ENCODE results near the gene FAM162B. TPM values are rescaled to one million over a fixed set of nuclear protein-coding genes. Genes with fewer than 3 reads are reported as not detected.

Gene FAM162B
- not detected for total RNA-seq
- not detected for polyA plus RNA-seq (2013, experiment 1 of 2)
- 0.12 TPM for polyA plus RNA-seq (2013, experiment 2 of 2)
- total RNA-seq: 0 to 0.08 (median 0) reads per million in 172 experiments

GRCh38 chr6:116764961-116765841, at the start of gene FAM162B:
Gene FAM162B, minus strand, starts transcription at chr6:116765719. Its CDS starts 143 bp downstream, at chr6:116765576.
- ATAC-seq (ENCODE audit: poor library complexity): no peak
- no peaks in the 10 kb centered on the region for H3K9me3 Mint-ChIP-seq
- peaks cover 10% of the 10 kb centered on the region for H3K4me1 Mint-ChIP-seq (ENCODE audit: low read depth)
- H3K4me1 ChIP-seq (ENCODE audit: insufficient read depth, low read length): peaks cover 10% of the 10 kb centered on the region
- POLR2A ChIA-PET: no interaction called here
- H3K27me3 Mint-ChIP-seq: peaks cover 70% of the 10 kb centered on the region
- intact Hi-C loops (cut with DNase I, micrococcal nuclease): no loop called here
- peak within 1 kb of the TSS; percentile 5 for H3K4me3 ChIP-seq (ENCODE audit: low read length)
- no peaks in the 10 kb centered on the region for H3K36me3 ChIP-seq (ENCODE audit: insufficient read depth, low read length)
- no peaks in the 10 kb centered on the region for H3K36me3 Mint-ChIP-seq (ENCODE audit: low read depth)
- no peak for TF ChIP-seq CTCF (IDR thresholded peaks at IDR 0.05)
- H3K27ac ChIP-seq (ENCODE audit: low read depth in 1 of 2, low read length in 2 of 2): no peak within 1 kb of the TSS
- H3K27me3 ChIP-seq (ENCODE audit: control insufficient read depth in 1 of 2, insufficient read depth in 2 of 2, low read length in 2 of 2): peaks cover 29 to 46% of the 10 kb centered on the region in 2 experiments
- H3K27ac Mint-ChIP-seq: no peak within 1 kb of the TSS
- DNase-seq: no peak
- no peaks in the 10 kb centered on the region for H3K9me3 ChIP-seq (ENCODE audit: control insufficient read depth in 1 of 2, insufficient read depth in 1 of 2, low read length in 2 of 2)
- CTCF ChIA-PET: no interaction called here
- H3K4me3 Mint-ChIP-seq: peak within 1 kb of the TSS; percentile 38

- TF ChIP-seq CTCF (IDR thresholded peaks at IDR 0.05): no peak
- H3K27ac ChIP-seq (ENCODE audit: low read depth in 1 of 2, low read length in 2 of 2): no peak overlapping the region
- intact Hi-C loops (cut with DNase I, micrococcal nuclease): no loop called here
- CTCF ChIA-PET: no interaction called here
- ATAC-seq (ENCODE audit: poor library complexity) (no peak), DNase-seq (no peak)
- no peaks in the 10 kb centered on the region for H3K4me1 ChIP-seq (ENCODE audit: insufficient read depth, low read length)
- no peak overlapping the region for H3K27ac Mint-ChIP-seq
- no peak overlapping the region for H3K4me3 ChIP-seq (ENCODE audit: low read length)
- peaks cover 26% of the 10 kb centered on the region for H3K27me3 Mint-ChIP-seq
- no peaks in the 10 kb centered on the region for H3K27me3 ChIP-seq (ENCODE audit: control insufficient read depth in 1 of 2, insufficient read depth in 2 of 2, low read length in 2 of 2)
- H3K4me3 Mint-ChIP-seq: no peak overlapping the region
- peaks cover 4% of the 10 kb centered on the region for H3K36me3 Mint-ChIP-seq (ENCODE audit: low read depth)
- no peaks in the 10 kb centered on the region for H3K4me1 Mint-ChIP-seq (ENCODE audit: low read depth)
- POLR2A ChIA-PET: no interaction called here
- H3K9me3 Mint-ChIP-seq: peaks cover 8% of the 10 kb centered on the region
- peaks cover 0 to 13% of the 10 kb centered on the region in 2 experiments for H3K9me3 ChIP-seq (ENCODE audit: control insufficient read depth in 1 of 2, insufficient read depth in 1 of 2, low read length in 2 of 2)
- H3K36me3 ChIP-seq (ENCODE audit: insufficient read depth, low read length): no peaks in the 10 kb centered on the region
These were observed 46.6 kb upstream of the FAM162B start for GRCh38 chr6:116812051-116812650.

- H3K36me3 Mint-ChIP-seq (ENCODE audit: low read depth): no peaks in the 10 kb centered on the region
- no peak for TF ChIP-seq CTCF (IDR thresholded peaks at IDR 0.05)
- Histone ChIP-seq H3K27me3 (ENCODE audit: control insufficient read depth in 1 of 2, insufficient read depth in 2 of 2, low read length in 2 of 2) (no peaks in the 10 kb centered on the region), H3K36me3 (ENCODE audit: insufficient read depth, low read length) (no peaks in the 10 kb centered on the region), H3K4me3 (ENCODE audit: low read length) (no peak overlapping the region), H3K27ac (ENCODE audit: low read depth in 1 of 2, low read length in 2 of 2) (no peak overlapping the region), H3K4me1 (ENCODE audit: insufficient read depth, low read length) (no peaks in the 10 kb centered on the region), H3K9me3 (ENCODE audit: control insufficient read depth in 1 of 2, insufficient read depth in 1 of 2, low read length in 2 of 2) (no peaks in the 10 kb centered on the region)
- intact Hi-C loops (cut with DNase I, micrococcal nuclease): no loop called here
- ATAC-seq (ENCODE audit: poor library complexity): no peak
- H3K27me3 Mint-ChIP-seq: peaks cover 42% of the 10 kb centered on the region
- no peaks in the 10 kb centered on the region for H3K9me3 Mint-ChIP-seq
- POLR2A ChIA-PET: no interaction called here
- CTCF ChIA-PET: no interaction called here
- no peak overlapping the region for H3K27ac Mint-ChIP-seq
- no peaks in the 10 kb centered on the region for H3K4me1 Mint-ChIP-seq (ENCODE audit: low read depth)
- DNase-seq: no peak
- H3K4me3 Mint-ChIP-seq: no peak overlapping the region
These were observed 36.5 kb upstream of the FAM162B start for GRCh38 chr6:116801971-116802370.

All from CD4-positive, alpha-beta T cell (primary cell).